Activated CD8-positive, alpha-beta T cell treated with anti-CD3 and anti-CD28 coated beads for 36 hours (primary cell): Measurements from ENCODE around the gene KRT40. TPM values are rescaled to one million over a fixed set of nuclear protein-coding genes. Genes with fewer than 3 reads are reported as not detected.

Experiments used
- ATAC-seq: fragments of 200-7000 bp; cut with Tn5 transposase; one replicate; pipeline ENCODE4 v1.10.0; 2021; ENCODE audit warnings: mild to moderate bottlenecking, moderate library complexity
- CTCF ChIA-PET: fragments of 350-600 bp; sonication (Branson Sonifier 250); formaldehyde crosslinking; loops from one replicate; lab custom pipeline; 2021; ENCODE audit warnings: antibody characterized with exemption; lab: Charles Lee
- POLR2A ChIA-PET: fragments of 350-600 bp; sonication (Branson Sonifier 250); formaldehyde crosslinking; loops from one replicate; lab custom pipeline; 2021; ENCODE audit warnings: antibody characterized with exemption; lab: Charles Lee
- DNase-seq: peaks from one replicate; pipeline ENCODE4 v3.0.0-alpha.2; 2020
- H3K27ac Mint-ChIP-seq: one replicate; pipeline ENCODE4 v1.8.0; 2021; ENCODE audit warnings: mild to moderate bottlenecking, mixed read lengths
- H3K27me3 Mint-ChIP-seq: one replicate; pipeline ENCODE4 v1.8.0; 2021; ENCODE audit warnings: mixed read lengths
- H3K36me3 Mint-ChIP-seq: one replicate; pipeline ENCODE4 v1.8.0; 2021; ENCODE audit warnings: low read depth, mixed read lengths
- H3K4me1 Mint-ChIP-seq: one replicate; pipeline ENCODE4 v1.8.0; 2021; ENCODE audit warnings: low read depth, mixed read lengths
- H3K4me3 Mint-ChIP-seq: one replicate; pipeline ENCODE4 v1.8.0; 2021; ENCODE audit warnings: mild to moderate bottlenecking, moderate library complexity, mixed read lengths
- H3K9me3 Mint-ChIP-seq: one replicate; pipeline ENCODE4 v1.8.0; 2021; ENCODE audit warnings: mixed read lengths
- CTCF ChIP-seq: fragments of 200-600 bp; IDR thresholded peaks from one replicate; pipeline ENCODE4 v1.8.0; 2022; ENCODE audit warnings: antibody characterized with exemption, mild to moderate bottlenecking
- intact Hi-C: fragments of 100-400 bp; cut with micrococcal nuclease; formaldehyde crosslinking; loops from one replicate; pipeline ENCODE4 v1.10.0; 2022
- total RNA-seq, 2 experiments: library from RNA; stranded (reverse); gene quantifications; one replicate each; pipeline ENCODE4 v1.2.3, GENCODE V29; 2021

The KRT40 gene
- total RNA-seq, 2 experiments from 2014 or later: not detected

DNA sequence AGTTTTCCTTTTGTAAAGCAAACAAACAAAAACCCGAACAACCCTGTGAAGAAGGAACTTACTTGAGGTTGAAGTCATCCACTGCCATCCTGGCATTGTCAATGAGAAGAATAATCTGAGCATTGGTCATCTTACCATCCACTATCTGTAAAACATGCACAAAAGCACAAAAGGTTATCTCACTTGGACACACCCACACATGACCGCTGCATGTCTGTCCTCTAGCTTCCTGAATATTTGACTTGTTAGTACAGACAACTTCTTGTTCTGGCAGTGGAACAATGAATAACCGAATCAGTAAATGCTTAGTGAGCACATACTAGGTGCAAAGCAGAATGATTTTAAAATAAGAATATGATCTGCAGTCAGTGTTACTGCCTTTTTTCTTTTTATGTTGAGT lies 52.8 kb downstream of the KRT40 start:
- H3K4me3 Mint-ChIP-seq: no peak overlapping the region
- CTCF ChIA-PET: interaction anchor here (1.7 kb wide), 1 partner anchor 717 kb away, joined by 4 read pairs; no protein-coding TSS in a partner anchor
- no peaks in the 10 kb centered on the region for H3K9me3 Mint-ChIP-seq
- H3K4me1 Mint-ChIP-seq: no peaks in the 10 kb centered on the region
- intact Hi-C loops: no loop called here
- DNase-seq (no peak), ATAC-seq (no peak)
- H3K36me3 Mint-ChIP-seq: no peaks in the 10 kb centered on the region
- POLR2A ChIA-PET: interaction anchor here (0.6 kb wide), 1 partner anchor 34 kb away, joined by 3 read pairs; no protein-coding TSS in a partner anchor
- H3K27ac Mint-ChIP-seq: no peak overlapping the region
- TF ChIP-seq CTCF: no peak
- peaks cover 10% of the 10 kb centered on the region for H3K27me3 Mint-ChIP-seq

Other genes with a start within 250 kb of the KRT40 start
- not detected for gene KRT25, start 229.0 kb downstream of the KRT40 start, total RNA-seq
- not detected for gene KRT26, start 212.1 kb downstream of the KRT40 start, total RNA-seq
- not detected for gene KRT27, start 201.8 kb downstream of the KRT40 start, total RNA-seq
- not detected for gene KRT28, start 184.4 kb downstream of the KRT40 start, total RNA-seq
- 10 to 100 TPM; 26.9 to 31.3 TPM for gene KRT10, start 161.7 kb downstream of the KRT40 start, total RNA-seq
- gene KRT12, start 117.1 kb downstream of the KRT40 start, total RNA-seq: not detected
- gene KRT20, start 99.1 kb downstream of the KRT40 start, total RNA-seq: not detected
- gene KRT23, start 46.7 kb downstream of the KRT40 start, total RNA-seq: not detected
- gene KRT39, start 17.4 kb downstream of the KRT40 start, total RNA-seq: not detected
- gene KRTAP3-3, start 9.8 kb upstream of the KRT40 start, total RNA-seq: not detected
- not detected for gene KRTAP3-2, start 15.6 kb upstream of the KRT40 start, total RNA-seq
- not detected for gene KRTAP3-1, start 24.8 kb upstream of the KRT40 start, total RNA-seq
- not detected for gene KRTAP1-5, start 42.9 kb upstream of the KRT40 start, total RNA-seq
- gene KRTAP1-4, start 45.9 kb upstream of the KRT40 start, total RNA-seq: not detected
- gene KRTAP1-3, start 50.5 kb upstream of the KRT40 start, total RNA-seq: not detected
- gene KRTAP1-1, start 57.1 kb upstream of the KRT40 start, total RNA-seq: not detected
- not detected for gene KRTAP2-1, start 63.0 kb upstream of the KRT40 start, total RNA-seq
- gene KRTAP2-2, start 70.9 kb upstream of the KRT40 start, total RNA-seq: not detected
- not detected for gene KRTAP2-3, start 75.8 kb upstream of the KRT40 start, total RNA-seq
- not detected for gene KRTAP2-4, start 81.6 kb upstream of the KRT40 start, total RNA-seq
- not detected for gene KRTAP4-7, start 99.8 kb upstream of the KRT40 start, total RNA-seq
- gene KRTAP4-8, start 113.8 kb upstream of the KRT40 start, total RNA-seq: not detected
- gene KRTAP4-16, start 117.9 kb upstream of the KRT40 start, total RNA-seq: not detected
- gene KRTAP4-9, start 121.1 kb upstream of the KRT40 start, total RNA-seq: not detected
- not detected for gene KRTAP4-11, start 134.0 kb upstream of the KRT40 start, total RNA-seq
- gene KRTAP4-12, start 139.9 kb upstream of the KRT40 start, total RNA-seq: not detected
- not detected for gene KRTAP4-6, start 156.2 kb upstream of the KRT40 start, total RNA-seq
- gene KRTAP4-5, start 165.5 kb upstream of the KRT40 start, total RNA-seq: not detected
- gene KRTAP4-4, start 176.4 kb upstream of the KRT40 start, total RNA-seq: not detected
- gene KRTAP4-3, start 183.9 kb upstream of the KRT40 start, total RNA-seq: not detected
- gene KRTAP4-2, start 193.9 kb upstream of the KRT40 start, total RNA-seq: not detected
- not detected for gene KRTAP4-1, start 200.6 kb upstream of the KRT40 start, total RNA-seq
- gene KRTAP9-1, start 205.6 kb upstream of the KRT40 start, total RNA-seq: not detected
- gene KRTAP9-2, start 242.3 kb upstream of the KRT40 start, total RNA-seq: not detected
- gene KRTAP9-3, start 248.1 kb upstream of the KRT40 start, total RNA-seq: not detected